Panc1 (cell line): Measurements from ENCODE around the gene PNLIPRP2. TPM values are rescaled to one million over a fixed set of nuclear protein-coding genes. Genes with fewer than 3 reads are reported as not detected.

Source experiments
- ATAC-seq: fragments of 200-7000 bp; cut with Tn5 transposase; 2 replicates; pipeline ENCODE4 v1.9.1; 2020; ENCODE audit warnings: mild to moderate bottlenecking, moderate library complexity
- BruUV-seq: library from RNA; stranded (reverse); fragments of 400-500 nt; replicated peaks from 2 replicates; lab custom pipeline; 2021; lab: Mats Ljungman, UMichigan
- CTCF ChIA-PET: fragments of 300-600 bp; sonication (Branson Sonifier 250); formaldehyde crosslinking; loops from one replicate; lab custom pipeline; 2022; ENCODE audit warnings: antibody characterized with exemption; lab: Charles Lee
- POLR2A ChIA-PET: fragments of 300-600 bp; sonication (Branson Sonifier 250); formaldehyde crosslinking; loops from one replicate; lab custom pipeline; 2022; ENCODE audit warnings: antibody characterized with exemption; lab: Charles Lee
- DNase-seq: peaks from one replicate; pipeline ENCODE4 v3.0.0-alpha.2; 2010; ENCODE audit warnings: low read depth, low spot score
- H3K27ac ChIP-seq: 2 replicates; pipeline ENCODE4 v1.5.1; 2011; ENCODE audit warnings: mild to moderate bottlenecking, low read length, inconsistent platforms
- H3K27me3 ChIP-seq: fragments of 200-500 bp; sonication (Bioruptor generic); 2 replicates; pipeline ENCODE4 v1.6.0; 2014; ENCODE audit warnings: low read length, inconsistent platforms; ENCODE audit not compliant: control insufficient read depth, insufficient read depth
- H3K36me3 ChIP-seq: fragments of 200-500 bp; sonication (Bioruptor generic); 2 replicates; pipeline ENCODE4 v1.5.1; 2014; ENCODE audit warnings: inconsistent platforms, mild to moderate bottlenecking, low read length, moderate library complexity; ENCODE audit not compliant: control insufficient read depth, insufficient read depth
- H3K4me1 ChIP-seq: 2 replicates; pipeline ENCODE4 v1.5.1; 2011; ENCODE audit warnings: inconsistent platforms, mild to moderate bottlenecking, low read length, moderate library complexity; ENCODE audit not compliant: control insufficient read depth, insufficient read depth
- H3K4me3 ChIP-seq, 2 experiments: 2 replicates each; pipeline ENCODE4 v1.5.1; 2011 to 2012; ENCODE audit warnings: low read depth in 2 of 2, low read length in 2 of 2, mild to moderate bottlenecking in 2 of 2, inconsistent platforms in 1 of 2, moderate library complexity in 1 of 2
- H3K9me3 ChIP-seq: fragments of 200-500 bp; sonication (Bioruptor generic); 2 replicates; pipeline ENCODE4 v1.5.1; 2014; ENCODE audit warnings: low read depth, mild to moderate bottlenecking, inconsistent platforms, low read length, moderate library complexity; ENCODE audit not compliant: control insufficient read depth, insufficient read depth
- CTCF ChIP-seq: fragments of 450-650 bp; IDR thresholded peaks from 2 replicates; pipeline ENCODE4 v1.5.1; 2017; ENCODE audit warnings: mild to moderate bottlenecking
- POLR2AphosphoS5 ChIP-seq: IDR thresholded peaks from 2 replicates; pipeline ENCODE4 v1.6.1; 2012; ENCODE audit warnings: mild to moderate bottlenecking, low read depth, low read length, moderate library complexity
- SIN3A ChIP-seq: IDR thresholded peaks from 2 replicates; pipeline ENCODE4 v1.6.1; 2012; ENCODE audit warnings: low read depth, mild to moderate bottlenecking, low read length, moderate library complexity, borderline replicate concordance; ENCODE audit not compliant: insufficient read depth
- TCF7L2 ChIP-seq: IDR thresholded peaks from 2 replicates; pipeline ENCODE4 v1.6.1; 2011; ENCODE audit warnings: mild to moderate bottlenecking, low read depth, low read length, inconsistent platforms
- in situ Hi-C: cut with HindIII; loops from 2 replicates; pipeline ENCODE4 v1.10.0; 2016; ENCODE audit warnings: low sequenced_read_pairs, low pct_unique_long_range_greater_than_20kb
- intact Hi-C: fragments of 100-400 bp; cut with micrococcal nuclease; formaldehyde crosslinking; loops from one replicate; pipeline ENCODE4 v1.10.0; 2022; ENCODE audit not compliant: unreplicated experiment
- total RNA-seq: library from RNA; stranded (reverse); gene quantifications from one replicate; pipeline ENCODE4 v1.2.1, GENCODE V29; 2021; ENCODE audit not compliant: unreplicated experiment
- TF ChIP-seq, protein P1 (sequence below), 2 experiments: IDR thresholded peaks; 2 replicates each; pipeline ENCODE4 v1.6.1; 2011 to 2012; ENCODE audit warnings: low read depth in 2 of 2, control low read depth in 1 of 2, low read length in 1 of 2, mild to moderate bottlenecking in 1 of 2, moderate library complexity in 1 of 2; ENCODE audit not compliant: insufficient read depth in 1 of 2

Gene PNLIPRP2
- total RNA-seq, 1 experiment from 2014 or later = 0.72 TPM

GRCh38 chr10:116607336-116607735, 13.4 kb upstream of the PNLIPRP2 start:
- ATAC-seq (no peak), DNase-seq (no peak)
- Histone ChIP-seq H3K4me1 (no peaks in the 10 kb centered on the region), H3K36me3 (no peaks in the 10 kb centered on the region), H3K4me3 (no peak overlapping the region), H3K27ac (no peak overlapping the region), H3K27me3 (no peaks in the 10 kb centered on the region), H3K9me3 (no peaks in the 10 kb centered on the region)
- in situ Hi-C loops = no loop called here
- ChIA-PET CTCF (no interaction called here), POLR2A (no interaction called here)
- intact Hi-C loops = no loop called here
- TF ChIP-seq POLR2AphosphoS5 (no peak), CTCF (no peak), TCF7L2 (no peak), SIN3A (no peak)
- TF ChIP-seq, protein P1, sequence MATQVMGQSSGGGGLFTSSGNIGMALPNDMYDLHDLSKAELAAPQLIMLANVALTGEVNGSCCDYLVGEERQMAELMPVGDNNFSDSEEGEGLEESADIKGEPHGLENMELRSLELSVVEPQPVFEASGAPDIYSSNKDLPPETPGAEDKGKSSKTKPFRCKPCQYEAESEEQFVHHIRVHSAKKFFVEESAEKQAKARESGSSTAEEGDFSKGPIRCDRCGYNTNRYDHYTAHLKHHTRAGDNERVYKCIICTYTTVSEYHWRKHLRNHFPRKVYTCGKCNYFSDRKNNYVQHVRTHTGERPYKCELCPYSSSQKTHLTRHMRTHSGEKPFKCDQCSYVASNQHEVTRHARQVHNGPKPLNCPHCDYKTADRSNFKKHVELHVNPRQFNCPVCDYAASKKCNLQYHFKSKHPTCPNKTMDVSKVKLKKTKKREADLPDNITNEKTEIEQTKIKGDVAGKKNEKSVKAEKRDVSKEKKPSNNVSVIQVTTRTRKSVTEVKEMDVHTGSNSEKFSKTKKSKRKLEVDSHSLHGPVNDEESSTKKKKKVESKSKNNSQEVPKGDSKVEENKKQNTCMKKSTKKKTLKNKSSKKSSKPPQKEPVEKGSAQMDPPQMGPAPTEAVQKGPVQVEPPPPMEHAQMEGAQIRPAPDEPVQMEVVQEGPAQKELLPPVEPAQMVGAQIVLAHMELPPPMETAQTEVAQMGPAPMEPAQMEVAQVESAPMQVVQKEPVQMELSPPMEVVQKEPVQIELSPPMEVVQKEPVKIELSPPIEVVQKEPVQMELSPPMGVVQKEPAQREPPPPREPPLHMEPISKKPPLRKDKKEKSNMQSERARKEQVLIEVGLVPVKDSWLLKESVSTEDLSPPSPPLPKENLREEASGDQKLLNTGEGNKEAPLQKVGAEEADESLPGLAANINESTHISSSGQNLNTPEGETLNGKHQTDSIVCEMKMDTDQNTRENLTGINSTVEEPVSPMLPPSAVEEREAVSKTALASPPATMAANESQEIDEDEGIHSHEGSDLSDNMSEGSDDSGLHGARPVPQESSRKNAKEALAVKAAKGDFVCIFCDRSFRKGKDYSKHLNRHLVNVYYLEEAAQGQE (IDR thresholded peaks at IDR 0.05; ENCODE audit: insufficient read depth in 1 of 2, low read depth in 2 of 2, low read length in 1 of 2) = no peak
- no TSS peak for BruUV-seq

GRCh38 chr10:116608686-116609594, 11.8 kb upstream of the PNLIPRP2 start:
- ATAC-seq (0 out of 2 replicates have a peak, but pooled peaks have one; percentile 26), DNase-seq (no peak)
- TF ChIP-seq, protein P1 (IDR thresholded peaks at IDR 0.05; ENCODE audit: insufficient read depth in 1 of 2, low read depth in 2 of 2, low read length in 1 of 2) = no peak
- TF ChIP-seq CTCF (no peak), TCF7L2 (no peak), SIN3A (no peak), POLR2AphosphoS5 (no peak)
- Histone ChIP-seq H3K27ac (no peak overlapping the region), H3K9me3 (no peaks in the 10 kb centered on the region), H3K36me3 (no peaks in the 10 kb centered on the region), H3K4me3 (no peak overlapping the region), H3K27me3 (no peaks in the 10 kb centered on the region), H3K4me1 (no peaks in the 10 kb centered on the region)
- intact Hi-C loops (no loop called here), in situ Hi-C loops (no loop called here)
- CTCF ChIA-PET = no interaction called here
- BruUV-seq = no TSS peak
- POLR2A ChIA-PET = no interaction called here
